HG02981 (cell line): ENCODE measurements around the gene KMO.
A peak's percentile ranks its signal among the peaks of the same experiment; 100 is the strongest.

Source experiments
- ATAC-seq: cut with Tn5 transposase; IDR thresholded peaks from one replicate; pipeline ENCODE4 v1.9.1; 2021; ENCODE audit warnings: mild to moderate bottlenecking, moderate library complexity; ENCODE audit not compliant: unreplicated experiment

Gene KMO

DNA sequence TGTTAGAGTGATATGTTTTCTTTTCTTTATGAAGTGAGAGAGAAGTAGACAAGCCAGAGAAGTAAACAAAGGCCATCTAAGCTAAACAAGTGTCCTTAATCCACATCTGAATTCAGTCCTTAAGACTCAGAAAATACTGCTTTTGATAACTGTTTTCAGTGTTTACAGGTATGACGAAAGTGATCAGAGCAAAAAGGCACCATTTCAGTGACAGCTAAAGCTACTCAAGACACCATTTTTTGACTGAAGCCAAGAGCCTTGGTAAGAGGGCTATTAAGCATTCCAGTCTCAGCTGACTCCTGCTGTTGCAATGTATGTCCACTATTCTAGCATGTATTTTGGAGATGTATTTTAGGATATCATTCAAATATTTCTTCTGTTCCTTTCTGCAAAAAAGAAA is 4.1 kb downstream of the KMO start:
- ATAC-seq = no peak

DNA sequence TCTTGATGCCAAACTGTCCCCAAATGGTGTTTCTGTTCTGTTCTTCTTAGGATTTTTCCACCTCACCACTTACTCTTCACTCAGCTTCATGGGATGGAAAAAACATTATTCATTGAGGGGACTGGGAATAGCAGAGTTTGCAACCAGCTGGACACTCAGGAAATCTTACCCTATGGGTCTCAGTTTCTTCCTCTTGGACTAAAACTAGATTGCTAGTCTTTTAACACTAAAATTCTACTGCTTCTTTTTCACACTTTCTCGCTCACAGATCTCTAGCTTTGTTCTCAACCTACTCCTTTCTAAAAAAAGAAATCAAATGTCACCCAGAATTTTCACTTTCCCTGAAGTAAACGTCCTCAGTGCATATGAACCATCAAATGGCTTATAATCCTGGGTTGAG is 4.8 kb downstream of the KMO start:
- no peak for ATAC-seq

DNA sequence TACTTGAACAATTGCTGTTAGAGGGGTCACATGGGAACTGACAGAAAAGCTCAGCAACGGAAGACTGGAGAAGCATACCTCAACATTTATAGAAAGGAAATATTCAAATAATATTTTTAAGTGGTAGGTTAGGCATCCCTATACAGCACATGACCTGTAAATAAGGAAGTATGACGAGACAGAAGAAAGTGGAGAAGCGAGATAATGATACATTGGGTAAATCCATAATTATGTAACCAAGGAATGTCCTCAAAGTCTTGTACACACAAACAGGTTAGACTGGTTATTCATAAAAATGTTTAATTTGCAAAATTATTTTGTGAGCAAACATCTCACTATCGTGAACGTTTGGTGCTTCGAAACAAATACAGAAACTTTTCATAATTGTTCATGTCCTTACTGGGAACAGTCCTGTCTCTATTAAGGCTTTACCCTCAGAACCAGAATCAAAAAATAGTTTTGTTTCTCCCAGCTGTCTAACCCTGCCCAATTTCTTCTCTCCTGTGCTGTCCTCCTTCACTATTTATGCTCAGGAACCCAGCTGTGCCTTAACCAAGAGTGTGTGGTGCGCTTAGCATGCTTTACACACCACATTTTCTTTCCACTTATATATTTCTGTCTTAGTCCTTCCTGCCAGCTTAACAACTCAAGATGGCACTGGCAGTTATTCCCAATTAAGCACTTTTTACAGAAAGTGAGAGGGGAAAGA is 10.2 kb downstream of the KMO start:
- ATAC-seq = no peak

DNA sequence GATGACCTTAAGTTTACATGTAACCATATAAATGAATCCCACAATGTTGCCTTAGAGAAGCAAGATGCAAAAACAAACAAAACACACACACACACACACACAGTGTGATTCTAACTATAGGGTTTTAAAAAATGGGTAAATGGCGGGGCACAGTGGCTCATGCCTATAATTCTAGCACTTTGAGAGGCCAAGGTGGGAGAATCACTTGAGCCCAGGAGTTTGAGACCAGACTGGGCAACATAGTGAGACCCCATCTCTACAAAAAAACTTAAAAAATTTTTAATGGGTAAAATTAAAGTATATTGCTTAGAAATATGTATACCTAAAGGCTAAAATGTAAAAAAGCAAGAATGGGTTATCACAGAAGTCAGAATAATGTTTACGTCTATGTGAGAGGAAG is 15.8 kb downstream of the KMO start:
- ATAC-seq = no peak

DNA sequence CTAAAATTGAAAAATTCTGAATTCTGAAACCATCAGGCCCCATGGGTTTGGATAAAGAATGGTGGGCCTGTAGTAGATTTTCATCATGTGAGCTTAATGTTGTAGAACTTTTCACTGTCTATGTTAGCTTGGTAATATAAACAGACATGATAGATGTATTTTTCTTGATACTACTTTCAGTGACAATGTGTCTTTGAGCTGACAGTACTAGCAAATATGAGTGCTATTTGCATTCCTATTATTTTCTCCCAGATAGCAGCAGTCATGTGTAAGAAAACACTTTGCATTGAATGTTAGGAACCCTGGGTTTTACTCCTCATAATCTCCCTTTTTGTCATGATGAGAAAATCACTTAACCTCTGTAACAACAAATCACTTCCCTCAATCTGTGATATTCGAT is 18.1 kb downstream of the KMO start:
- ATAC-seq = no peak

GRCh38 chr1:241551759-241552638 is 19.8 kb downstream of the KMO start:
- peak; percentile 68 for ATAC-seq

DNA sequence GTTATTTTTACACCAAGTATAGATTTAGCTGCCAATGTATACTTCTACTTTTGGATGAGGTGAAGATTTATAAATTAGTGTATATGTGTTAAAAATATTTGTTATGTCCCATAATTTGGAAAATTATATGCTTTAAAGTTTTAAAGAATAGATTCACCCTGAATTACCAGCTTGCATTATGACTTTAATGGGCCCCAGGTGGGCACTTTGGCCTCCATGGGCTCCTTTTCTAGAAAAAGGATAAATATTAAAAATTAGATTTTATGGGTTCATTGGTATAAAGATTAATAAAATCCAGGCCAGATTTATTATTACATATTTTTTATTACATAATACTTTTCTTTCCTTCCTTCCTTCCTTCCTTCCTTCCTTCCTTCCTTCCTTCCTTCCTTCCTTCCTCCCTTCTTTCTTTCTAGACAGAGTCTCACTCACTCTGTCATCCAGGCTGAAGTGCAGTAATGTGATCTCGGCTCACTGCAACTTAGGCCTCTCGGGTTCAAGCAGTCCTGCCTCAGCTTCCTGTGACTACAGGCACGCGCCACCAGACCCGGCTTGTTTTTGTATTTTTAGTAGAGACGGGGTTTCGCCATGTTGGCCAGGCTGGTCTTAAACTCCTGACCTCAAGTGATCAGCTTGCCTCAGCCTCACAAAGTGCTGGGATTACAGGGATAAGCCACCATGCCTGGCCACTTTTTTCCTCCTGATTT is 21.9 kb downstream of the KMO start:
- ATAC-seq = no peak

GRCh38 chr1:241555526-241555925 is 23.3 kb downstream of the KMO start:
- ATAC-seq = no peak

- no peak for ATAC-seq
Observed at GRCh38 chr1:241557031-241557430, 24.9 kb downstream of the KMO start.

- no peak for ATAC-seq
Observed at GRCh38 chr1:241557551-241558193, 25.5 kb downstream of the KMO start.

DNA sequence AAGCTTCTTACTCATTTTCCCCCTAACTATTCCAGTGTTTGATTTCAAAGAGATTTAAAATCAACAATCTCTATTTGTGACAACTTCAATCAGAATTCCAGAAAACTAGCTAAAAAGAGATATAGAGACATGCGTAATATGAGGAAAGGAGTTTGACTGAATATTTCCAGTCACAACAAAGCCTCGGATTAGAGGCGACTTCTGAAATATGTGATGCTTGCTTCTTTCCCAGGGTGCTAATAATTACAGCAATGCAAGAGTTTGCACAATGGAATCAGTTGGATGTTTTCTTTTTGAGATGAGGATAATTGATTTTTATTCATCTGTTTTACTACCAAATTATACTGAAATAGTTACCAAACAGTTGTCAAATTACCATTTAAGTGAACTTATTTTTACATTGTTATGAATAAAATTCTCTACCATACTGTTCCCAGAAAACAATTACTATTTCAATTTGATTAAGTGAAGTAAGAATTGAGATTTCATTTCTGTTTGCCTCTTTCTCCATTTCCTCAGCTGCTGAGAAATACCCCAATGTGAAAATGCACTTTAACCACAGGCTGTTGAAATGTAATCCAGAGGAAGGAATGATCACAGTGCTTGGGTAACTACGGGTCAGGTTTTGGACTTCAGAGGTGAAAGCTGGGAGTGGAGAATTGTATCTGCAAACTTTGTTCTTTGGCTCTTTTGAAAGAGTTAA is 28.1 kb downstream of the KMO start:
- no peak for ATAC-seq

- no peak for ATAC-seq
Observed at GRCh38 chr1:241560849-241561187, 28.6 kb downstream of the KMO start.

GRCh38 chr1:241569848-241570247 is 37.7 kb downstream of the KMO start:
- no peak for ATAC-seq

DNA sequence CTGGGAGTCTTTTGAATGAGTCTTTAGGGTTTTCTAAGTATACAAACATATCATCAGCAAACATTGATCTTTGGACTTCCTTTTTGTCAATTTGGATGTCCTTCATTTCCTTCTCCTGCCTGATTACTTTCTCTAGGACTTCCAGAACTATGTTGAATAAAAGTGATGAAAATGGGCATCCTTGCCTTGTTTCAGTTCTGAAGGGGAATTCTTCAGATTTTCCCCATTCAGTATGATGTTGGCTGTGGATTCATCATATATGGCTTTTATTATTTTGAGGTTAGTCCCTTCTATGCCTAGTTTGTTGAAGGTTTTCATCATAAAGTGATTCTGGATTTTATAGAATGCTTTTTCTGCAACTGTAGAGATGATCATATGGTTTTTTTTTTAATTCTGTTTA is 42.0 kb downstream of the KMO start:
- no peak for ATAC-seq

DNA sequence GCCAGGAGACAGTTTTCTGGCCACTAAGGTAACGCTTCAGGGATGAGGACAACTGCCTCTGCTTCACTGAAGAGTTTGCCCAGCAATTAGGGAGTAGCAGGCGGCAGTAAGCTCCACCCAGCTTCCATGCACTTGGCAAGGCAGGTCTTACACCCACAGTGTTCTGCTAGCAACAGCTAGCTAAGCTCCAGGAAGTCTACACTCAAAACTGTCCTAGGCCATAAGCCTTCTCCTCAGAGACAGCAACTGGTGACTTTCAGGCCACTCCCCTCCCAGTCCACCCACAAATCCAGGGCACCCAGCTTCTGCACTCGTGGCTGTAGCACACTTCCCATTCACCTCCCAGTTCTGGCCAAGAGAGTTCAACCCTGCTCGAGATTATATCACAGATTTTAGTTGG is 47.3 kb downstream of the KMO start:
- ATAC-seq = no peak

- no peak for ATAC-seq
Observed at GRCh38 chr1:241582921-241583321, 50.7 kb downstream of the KMO start.

DNA sequence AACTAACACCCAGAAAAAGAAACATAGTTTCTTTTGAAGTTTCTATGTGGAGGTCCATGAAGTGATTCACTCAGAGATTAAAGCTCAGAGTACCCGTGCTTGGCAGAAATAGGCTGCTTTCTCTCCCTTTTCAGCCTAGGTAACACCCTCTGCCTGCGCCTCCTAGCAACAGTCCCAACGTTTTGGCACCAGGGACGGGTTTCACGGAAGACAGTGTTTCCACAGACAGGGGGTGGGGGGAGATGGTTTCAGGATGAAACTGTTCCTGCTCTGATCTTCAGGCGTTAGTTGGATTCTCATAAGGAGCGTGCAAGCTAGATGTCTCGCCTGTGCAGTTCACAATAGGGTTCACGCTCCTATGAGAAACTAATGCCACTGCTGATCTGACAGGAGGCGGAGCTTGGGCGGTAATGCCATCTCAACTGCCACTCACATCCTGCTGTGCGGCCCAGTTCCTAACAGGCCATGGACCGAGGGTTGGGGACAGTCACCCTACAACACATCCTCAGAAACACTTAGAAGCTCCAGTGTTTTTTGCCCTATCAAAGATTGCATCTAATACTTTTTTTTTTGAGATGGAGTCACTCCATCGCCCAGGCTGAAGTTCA is 54.8 kb downstream of the KMO start:
- no peak for ATAC-seq

GRCh38 chr1:241589521-241589920 is 57.3 kb downstream of the KMO start:
- no peak for ATAC-seq

DNA sequence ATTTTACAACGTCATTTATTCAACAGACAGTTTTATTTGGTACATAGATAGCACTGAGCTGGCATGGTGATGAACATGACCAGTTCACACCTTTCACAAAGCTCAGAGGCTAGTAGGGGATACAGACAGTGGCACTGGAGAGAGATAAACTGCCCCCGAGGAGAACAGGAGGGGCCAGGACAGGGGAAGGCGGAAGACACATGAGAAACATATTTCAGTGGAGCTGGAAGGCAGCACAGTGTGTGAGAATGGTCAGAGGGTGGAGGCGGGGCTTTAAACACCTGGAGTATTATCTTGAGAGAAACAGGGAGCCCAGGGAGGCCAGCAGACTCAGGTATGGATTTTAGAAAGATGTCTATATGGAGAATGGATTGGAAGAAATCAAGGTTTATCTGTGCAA is 58.5 kb downstream of the KMO start:
- ATAC-seq = no peak

DNA sequence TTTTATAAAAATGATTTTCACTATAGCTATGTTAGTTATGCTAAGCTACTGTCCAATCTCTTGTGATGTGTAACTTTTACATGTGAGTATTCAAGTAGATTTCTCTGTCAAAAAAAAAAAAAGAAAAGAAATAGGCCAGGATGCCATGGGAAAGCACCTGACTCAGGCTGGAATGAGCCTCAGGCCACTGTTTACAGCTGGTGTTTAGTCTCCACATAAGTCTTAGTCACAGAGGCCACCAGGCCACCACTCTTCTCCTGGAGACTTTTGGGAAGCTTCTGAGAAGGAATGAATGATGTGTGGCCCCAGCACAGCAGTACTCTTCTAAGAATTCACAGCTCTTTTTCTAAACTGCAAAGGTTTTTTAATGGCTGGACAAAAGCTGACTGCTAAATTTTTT is 59.1 kb downstream of the KMO start:
- ATAC-seq = no peak
